ENCODE data around the gene CRACR2A.

DNA sequence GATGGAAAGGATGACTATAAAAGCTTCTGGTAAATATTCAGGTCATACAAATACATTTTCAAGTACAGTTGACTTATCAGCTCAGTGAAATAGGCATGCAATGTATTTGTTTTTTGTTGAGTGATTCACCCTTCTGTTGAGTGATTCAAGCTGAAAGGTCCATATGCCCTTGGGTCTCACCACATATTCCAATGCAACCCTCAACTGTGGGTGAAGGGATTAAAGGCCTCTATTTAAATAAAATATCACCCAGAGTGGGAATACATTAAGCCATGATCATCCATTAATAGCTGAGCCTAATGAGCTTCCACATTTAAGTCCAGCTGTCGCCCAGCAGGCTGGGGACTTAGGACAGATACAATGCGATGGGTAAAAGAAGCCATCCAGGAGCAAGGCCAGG is 120.2 kb downstream of the CRACR2A start:
- TF ChIP-seq ELF4 (IDR thresholded peaks at IDR 0.05) (no peak), L3MBTL2 (conservative IDR thresholded peaks at IDR 0.05) (no peak), FOXM1 (IDR thresholded peaks at IDR 0.05; ENCODE audit: borderline replicate concordance) (no peak), TARDBP (IDR thresholded peaks at IDR 0.05) (no peak), SP1 (IDR thresholded peaks at IDR 0.05) (no peak), SUZ12 (IDR thresholded peaks at IDR 0.05) (no peak), ARNT (IDR thresholded peaks at IDR 0.05) (no peak), FOXA1 (IDR thresholded peaks at IDR 0.05) (no peak), HDGF (IDR thresholded peaks at IDR 0.05; ENCODE audit: borderline replicate concordance) (no peak), NFRKB (IDR thresholded peaks at IDR 0.05) (no peak), FOXK2 (IDR thresholded peaks at IDR 0.05) (no peak), CTBP1 (IDR thresholded peaks at IDR 0.05; ENCODE audit: borderline replicate concordance) (no peak), BHLHE40 (IDR thresholded peaks at IDR 0.05; ENCODE audit: borderline replicate concordance) (no peak)
- TF ChIP-seq, protein P1, sequence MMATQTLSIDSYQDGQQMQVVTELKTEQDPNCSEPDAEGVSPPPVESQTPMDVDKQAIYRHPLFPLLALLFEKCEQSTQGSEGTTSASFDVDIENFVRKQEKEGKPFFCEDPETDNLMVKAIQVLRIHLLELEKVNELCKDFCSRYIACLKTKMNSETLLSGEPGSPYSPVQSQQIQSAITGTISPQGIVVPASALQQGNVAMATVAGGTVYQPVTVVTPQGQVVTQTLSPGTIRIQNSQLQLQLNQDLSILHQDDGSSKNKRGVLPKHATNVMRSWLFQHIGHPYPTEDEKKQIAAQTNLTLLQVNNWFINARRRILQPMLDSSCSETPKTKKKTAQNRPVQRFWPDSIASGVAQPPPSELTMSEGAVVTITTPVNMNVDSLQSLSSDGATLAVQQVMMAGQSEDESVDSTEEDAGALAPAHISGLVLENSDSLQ (IDR thresholded peaks at IDR 0.05), result no peak

Data from HEK293T (cell line).